Measurements from ENCODE around the gene CFAP54.

The CFAP54 gene

DNA sequence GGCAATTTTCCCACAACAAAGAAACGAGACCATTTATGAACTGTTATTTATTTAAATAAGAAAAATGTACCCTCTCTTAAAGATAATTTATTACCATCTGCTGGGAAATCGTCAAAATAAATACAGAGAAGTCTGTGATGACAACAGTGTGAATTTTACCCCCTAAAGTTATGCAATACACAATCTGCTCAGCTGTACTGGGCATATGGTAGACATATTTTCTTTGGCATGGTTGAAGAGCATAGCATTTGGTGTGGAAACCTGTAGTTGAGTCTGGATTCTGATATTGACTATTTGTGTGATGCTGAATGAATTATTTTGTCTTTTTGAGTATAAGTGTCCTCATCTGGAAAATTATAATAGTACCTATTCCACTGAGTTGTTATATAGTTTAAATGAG is 60.0 kb downstream of the CFAP54 start:
- Histone ChIP-seq H4K20me1 (ENCODE audit: insufficient read depth) (no peaks in the 10 kb centered on the region), H3K9ac (no peak overlapping the region), H3K4me3 (IDR thresholded peaks at IDR 0.05; ENCODE audit: insufficient read depth, low read depth, low read length) (no peak overlapping the region), H3K27me3 (ENCODE audit: insufficient read depth, low read depth) (no peaks in the 10 kb centered on the region), H3K27ac (no peak overlapping the region), H3K79me2 (ENCODE audit: insufficient read depth, low read depth) (no peaks in the 10 kb centered on the region), H3K4me2 (no peak overlapping the region), H3K4me1 (ENCODE audit: low read depth, poor library complexity, severe bottlenecking) (peaks cover 9% of the 10 kb centered on the region), H3K36me3 (ENCODE audit: insufficient read depth) (no peaks in the 10 kb centered on the region), H2AFZ (ENCODE audit: low read depth) (no peak overlapping the region)
- TF ChIP-seq, protein P1, sequence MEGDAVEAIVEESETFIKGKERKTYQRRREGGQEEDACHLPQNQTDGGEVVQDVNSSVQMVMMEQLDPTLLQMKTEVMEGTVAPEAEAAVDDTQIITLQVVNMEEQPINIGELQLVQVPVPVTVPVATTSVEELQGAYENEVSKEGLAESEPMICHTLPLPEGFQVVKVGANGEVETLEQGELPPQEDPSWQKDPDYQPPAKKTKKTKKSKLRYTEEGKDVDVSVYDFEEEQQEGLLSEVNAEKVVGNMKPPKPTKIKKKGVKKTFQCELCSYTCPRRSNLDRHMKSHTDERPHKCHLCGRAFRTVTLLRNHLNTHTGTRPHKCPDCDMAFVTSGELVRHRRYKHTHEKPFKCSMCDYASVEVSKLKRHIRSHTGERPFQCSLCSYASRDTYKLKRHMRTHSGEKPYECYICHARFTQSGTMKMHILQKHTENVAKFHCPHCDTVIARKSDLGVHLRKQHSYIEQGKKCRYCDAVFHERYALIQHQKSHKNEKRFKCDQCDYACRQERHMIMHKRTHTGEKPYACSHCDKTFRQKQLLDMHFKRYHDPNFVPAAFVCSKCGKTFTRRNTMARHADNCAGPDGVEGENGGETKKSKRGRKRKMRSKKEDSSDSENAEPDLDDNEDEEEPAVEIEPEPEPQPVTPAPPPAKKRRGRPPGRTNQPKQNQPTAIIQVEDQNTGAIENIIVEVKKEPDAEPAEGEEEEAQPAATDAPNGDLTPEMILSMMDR (conservative IDR thresholded peaks at IDR 0.05; ENCODE audit: low read depth, low read length), result no peak

DNA sequence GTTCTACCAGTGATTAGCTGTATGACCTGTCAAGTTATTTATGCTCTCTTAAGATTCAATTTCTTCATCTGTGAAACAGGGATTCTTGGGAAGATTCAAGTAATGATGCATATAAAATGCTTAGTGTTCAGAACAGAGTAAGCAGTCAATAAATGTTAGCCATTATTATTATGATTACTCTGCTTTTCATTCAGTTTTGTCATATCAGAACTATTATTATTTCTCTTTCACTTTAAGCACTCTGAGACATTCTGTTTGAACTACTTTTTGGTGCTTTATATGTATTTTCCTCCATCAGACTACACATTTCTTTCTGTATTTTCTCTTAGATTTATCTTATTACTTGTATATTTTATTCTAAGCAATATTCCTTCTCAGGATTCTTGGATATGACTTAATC is 81.2 kb downstream of the CFAP54 start:
- TF ChIP-seq, protein P1 (conservative IDR thresholded peaks at IDR 0.05; ENCODE audit: low read depth, low read length), result no peak
- Histone ChIP-seq H3K4me1 (ENCODE audit: low read depth, poor library complexity, severe bottlenecking) (peaks cover 22% of the 10 kb centered on the region), H3K79me2 (ENCODE audit: insufficient read depth, low read depth) (no peaks in the 10 kb centered on the region), H3K36me3 (ENCODE audit: insufficient read depth) (no peaks in the 10 kb centered on the region), H3K4me3 (IDR thresholded peaks at IDR 0.05; ENCODE audit: insufficient read depth, low read depth, low read length) (no peak overlapping the region), H3K9ac (no peak overlapping the region), H3K27me3 (ENCODE audit: insufficient read depth, low read depth) (no peaks in the 10 kb centered on the region), H3K4me2 (peak overlapping the region; percentile 79), H3K27ac (peak overlapping the region; percentile 15; the same call in 1 of the 2 replicates), H4K20me1 (ENCODE audit: insufficient read depth) (no peaks in the 10 kb centered on the region), H2AFZ (ENCODE audit: low read depth) (peak overlapping the region; percentile 50)

DNA sequence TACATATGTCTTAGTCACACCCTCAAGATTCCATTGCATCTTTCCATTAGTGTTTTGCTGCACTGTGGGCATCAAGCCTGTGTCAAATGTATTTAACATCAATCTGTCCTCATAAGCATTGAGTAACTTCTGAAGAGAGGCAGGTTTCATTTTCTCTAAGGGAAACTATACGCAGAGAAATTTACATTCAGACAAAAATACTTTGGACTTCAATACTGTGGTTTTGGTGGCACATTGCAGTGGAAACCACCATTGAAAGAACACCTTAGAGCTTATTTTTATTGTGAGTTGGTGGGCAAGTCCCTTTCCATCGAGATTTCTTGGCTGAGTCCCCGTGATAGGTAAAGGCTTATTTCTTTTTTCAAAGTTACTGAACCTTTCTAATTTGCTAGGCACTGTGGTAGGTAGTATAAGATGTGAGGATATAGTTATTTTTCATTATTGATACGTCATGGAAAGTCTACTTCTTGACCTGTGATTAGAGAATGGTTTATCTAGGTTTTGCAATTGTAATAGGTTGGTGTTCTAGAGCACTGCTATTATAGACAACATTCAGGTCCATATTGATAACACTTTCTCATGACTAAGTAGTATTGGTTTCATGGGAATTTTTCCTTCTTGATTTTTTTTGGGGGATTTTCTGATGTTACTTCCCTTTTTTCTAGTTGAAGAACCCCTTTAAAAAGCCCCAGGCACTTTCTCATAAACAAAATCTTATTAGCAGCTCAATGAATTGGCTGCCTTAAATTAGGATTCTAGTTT is 81.9 kb downstream of the CFAP54 start:
- Histone ChIP-seq H3K36me3 (ENCODE audit: insufficient read depth) (no peaks in the 10 kb centered on the region), H3K27ac (peak overlapping the region; percentile 15; the same call in 1 of the 2 replicates), H3K4me1 (ENCODE audit: low read depth, poor library complexity, severe bottlenecking) (peaks cover 22% of the 10 kb centered on the region), H3K4me2 (peak overlapping the region; percentile 79), H2AFZ (ENCODE audit: low read depth) (peak overlapping the region; percentile 50), H3K27me3 (ENCODE audit: insufficient read depth, low read depth) (no peaks in the 10 kb centered on the region), H3K9ac (no peak overlapping the region), H3K79me2 (ENCODE audit: insufficient read depth, low read depth) (no peaks in the 10 kb centered on the region), H3K4me3 (IDR thresholded peaks at IDR 0.05; ENCODE audit: insufficient read depth, low read depth, low read length) (no peak overlapping the region), H4K20me1 (ENCODE audit: insufficient read depth) (no peaks in the 10 kb centered on the region)
- TF ChIP-seq, protein P1 (conservative IDR thresholded peaks at IDR 0.05; ENCODE audit: low read depth, low read length), result no peak

DNA sequence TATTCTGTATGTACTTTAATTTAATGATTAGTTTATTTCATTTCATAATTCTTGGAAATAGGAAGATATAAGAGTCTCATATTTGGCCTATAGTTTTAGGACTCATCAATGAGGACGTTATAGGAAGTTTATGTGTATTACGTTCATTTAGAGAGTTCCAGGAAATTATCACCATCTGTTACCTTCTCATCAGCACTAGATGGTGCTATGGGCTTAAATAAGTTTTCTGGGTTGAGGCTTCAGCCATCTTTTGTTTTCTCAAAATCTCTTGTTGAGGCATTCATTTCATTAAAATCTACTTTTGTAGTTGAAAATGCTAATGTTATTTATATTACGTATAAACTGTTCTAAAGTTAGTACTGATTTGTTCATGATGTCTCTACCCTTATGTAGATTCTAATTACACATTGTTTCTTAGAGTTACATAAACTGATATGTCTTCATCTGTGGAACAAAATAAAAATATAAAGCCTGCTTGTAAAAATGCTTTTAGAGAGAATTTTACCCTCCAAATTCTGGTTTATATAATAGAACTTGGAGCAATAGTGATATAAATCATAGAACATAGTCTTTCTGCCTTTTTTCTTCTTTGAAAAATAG is 89.2 kb downstream of the CFAP54 start:
- TF ChIP-seq, protein P1 (conservative IDR thresholded peaks at IDR 0.05; ENCODE audit: low read depth, low read length), result peak; percentile 69
- H3K4me1 ChIP-seq (ENCODE audit: low read depth, poor library complexity, severe bottlenecking), result peaks cover 9% of the 10 kb centered on the region
- H2AFZ ChIP-seq (ENCODE audit: low read depth), result peak overlapping the region; percentile 50
- no peak overlapping the region for H3K9ac ChIP-seq
- H3K4me3 ChIP-seq (IDR thresholded peaks at IDR 0.05; ENCODE audit: insufficient read depth, low read depth, low read length), result no peak overlapping the region
- H3K27ac ChIP-seq, result no peak overlapping the region
- H3K27me3 ChIP-seq (ENCODE audit: insufficient read depth, low read depth), result no peaks in the 10 kb centered on the region
- H3K4me2 ChIP-seq, result peak overlapping the region; percentile 15; the same call in 1 of the 2 replicates
- no peaks in the 10 kb centered on the region for H4K20me1 ChIP-seq (ENCODE audit: insufficient read depth)
- no peaks in the 10 kb centered on the region for H3K79me2 ChIP-seq (ENCODE audit: insufficient read depth, low read depth)
- no peaks in the 10 kb centered on the region for H3K36me3 ChIP-seq (ENCODE audit: insufficient read depth)
